Coronary artery (tissue), 2 donors: ENCODE measurements around the gene KIF1B.

Experiments used
- DNase-seq: peaks from one replicate; pipeline ENCODE4 v3.0.0-alpha.2; 2017; ENCODE audit warnings: low spot score
- H3K27ac ChIP-seq, 2 donors: fragments of 200-600 bp; sonication (generic); one replicate each; pipeline ENCODE4 v1.5.1; 2016 to 2019
- H3K4me3 ChIP-seq: fragments of 200-600 bp; sonication (generic); 2 replicates; pipeline ENCODE4 v1.5.1; 2016; ENCODE audit warnings: mild to moderate bottlenecking, moderate library complexity
- TF ChIP-seq, protein P1 (sequence below): fragments of 200-600 bp; sonication (generic); IDR thresholded peaks from one replicate; pipeline ENCODE4 v1.5.1; 2019; ENCODE audit warnings: antibody characterized with exemption

KIF1B gene

DNA sequence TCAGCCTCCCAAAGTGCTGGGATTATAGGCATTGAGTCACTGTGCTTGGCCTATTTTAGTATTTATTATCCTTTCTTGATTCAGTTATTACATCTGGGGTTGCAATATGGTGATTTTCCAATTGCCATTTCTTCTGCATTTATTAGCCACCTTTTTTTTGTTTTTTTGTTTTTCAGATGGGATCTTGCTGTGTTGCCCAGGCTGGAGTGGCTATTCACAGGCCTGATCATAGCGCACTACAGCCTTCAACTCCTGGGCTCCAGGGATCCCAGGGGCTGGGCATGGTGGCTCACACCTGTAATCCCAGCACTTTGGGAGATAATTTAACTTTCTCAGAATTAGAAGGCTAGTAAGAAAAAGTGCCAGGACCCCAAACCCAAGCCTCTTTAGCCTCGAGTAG, 106.4 kb downstream of the KIF1B start:
- DNase-seq, result no peak
- Histone ChIP-seq H3K27ac (no peak overlapping the region), H3K4me3 (no peak overlapping the region)
- TF ChIP-seq, protein P1, sequence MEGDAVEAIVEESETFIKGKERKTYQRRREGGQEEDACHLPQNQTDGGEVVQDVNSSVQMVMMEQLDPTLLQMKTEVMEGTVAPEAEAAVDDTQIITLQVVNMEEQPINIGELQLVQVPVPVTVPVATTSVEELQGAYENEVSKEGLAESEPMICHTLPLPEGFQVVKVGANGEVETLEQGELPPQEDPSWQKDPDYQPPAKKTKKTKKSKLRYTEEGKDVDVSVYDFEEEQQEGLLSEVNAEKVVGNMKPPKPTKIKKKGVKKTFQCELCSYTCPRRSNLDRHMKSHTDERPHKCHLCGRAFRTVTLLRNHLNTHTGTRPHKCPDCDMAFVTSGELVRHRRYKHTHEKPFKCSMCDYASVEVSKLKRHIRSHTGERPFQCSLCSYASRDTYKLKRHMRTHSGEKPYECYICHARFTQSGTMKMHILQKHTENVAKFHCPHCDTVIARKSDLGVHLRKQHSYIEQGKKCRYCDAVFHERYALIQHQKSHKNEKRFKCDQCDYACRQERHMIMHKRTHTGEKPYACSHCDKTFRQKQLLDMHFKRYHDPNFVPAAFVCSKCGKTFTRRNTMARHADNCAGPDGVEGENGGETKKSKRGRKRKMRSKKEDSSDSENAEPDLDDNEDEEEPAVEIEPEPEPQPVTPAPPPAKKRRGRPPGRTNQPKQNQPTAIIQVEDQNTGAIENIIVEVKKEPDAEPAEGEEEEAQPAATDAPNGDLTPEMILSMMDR, result no peak

DNA sequence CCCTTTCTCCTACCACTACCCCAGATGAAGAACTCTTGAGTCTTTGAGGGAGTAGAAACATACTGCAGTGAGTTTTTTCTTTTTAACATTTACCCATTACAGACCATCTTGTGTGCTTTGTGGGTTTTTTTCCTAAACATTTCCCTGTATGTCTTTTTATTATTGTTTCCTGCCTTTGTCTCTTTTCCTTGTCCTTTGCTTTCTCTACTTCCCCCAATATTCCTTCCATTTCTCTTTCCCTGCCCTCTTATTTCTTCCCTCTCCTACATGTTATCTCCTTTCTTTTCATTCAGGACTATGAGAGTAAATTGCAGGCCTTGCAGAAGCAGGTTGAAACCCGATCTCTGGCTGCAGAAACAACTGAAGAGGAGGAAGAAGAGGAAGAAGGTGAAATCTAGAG, 109.4 kb downstream of the KIF1B start:
- Histone ChIP-seq H3K4me3 (no peak overlapping the region), H3K27ac (no peak overlapping the region)
- no peak for DNase-seq
- TF ChIP-seq, protein P1, result no peak

DNA sequence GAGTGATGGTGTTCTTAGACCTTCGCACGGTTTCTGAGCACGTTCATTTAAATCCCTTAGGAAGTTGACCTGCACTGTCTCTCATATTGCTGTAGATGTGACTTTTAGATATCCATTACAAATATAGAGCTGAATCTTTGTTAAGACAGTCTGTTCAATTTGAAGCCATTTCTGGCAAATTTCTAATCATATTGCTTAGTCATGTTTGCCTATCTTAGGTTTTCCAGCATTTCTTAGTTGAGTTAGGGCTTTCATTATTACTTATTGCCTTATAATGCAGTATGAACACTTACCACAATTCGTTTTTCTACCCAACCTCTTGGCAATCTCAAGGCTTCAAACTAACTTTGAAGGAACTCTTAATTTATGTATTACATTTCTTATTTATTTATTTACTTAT, 110.0 kb downstream of the KIF1B start:
- TF ChIP-seq, protein P1, result no peak
- no peak for DNase-seq
- H3K4me3 ChIP-seq, result no peak overlapping the region
- no peak overlapping the region for H3K27ac ChIP-seq

DNA sequence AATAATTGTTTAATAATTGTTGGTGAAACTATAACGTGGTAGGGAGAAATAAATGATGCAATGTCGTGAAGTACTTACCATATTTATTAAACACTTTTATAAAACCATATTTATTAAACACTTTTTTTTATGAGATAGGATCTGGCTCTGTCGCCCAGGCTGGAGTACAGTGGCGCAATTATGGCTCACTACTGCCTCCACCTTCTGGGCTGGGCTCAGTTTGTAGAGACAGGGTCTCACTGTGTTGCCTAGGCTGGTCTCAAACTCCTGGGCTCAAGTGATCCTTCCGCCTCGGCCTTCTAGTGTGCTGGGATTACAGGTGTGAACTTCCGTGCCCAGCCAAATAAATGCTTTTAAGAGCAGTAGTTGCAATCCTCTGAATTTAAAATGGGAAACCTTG, 112.5 kb downstream of the KIF1B start:
- DNase-seq, result no peak
- TF ChIP-seq, protein P1, result no peak
- Histone ChIP-seq H3K4me3 (no peak overlapping the region), H3K27ac (no peak overlapping the region)

DNA sequence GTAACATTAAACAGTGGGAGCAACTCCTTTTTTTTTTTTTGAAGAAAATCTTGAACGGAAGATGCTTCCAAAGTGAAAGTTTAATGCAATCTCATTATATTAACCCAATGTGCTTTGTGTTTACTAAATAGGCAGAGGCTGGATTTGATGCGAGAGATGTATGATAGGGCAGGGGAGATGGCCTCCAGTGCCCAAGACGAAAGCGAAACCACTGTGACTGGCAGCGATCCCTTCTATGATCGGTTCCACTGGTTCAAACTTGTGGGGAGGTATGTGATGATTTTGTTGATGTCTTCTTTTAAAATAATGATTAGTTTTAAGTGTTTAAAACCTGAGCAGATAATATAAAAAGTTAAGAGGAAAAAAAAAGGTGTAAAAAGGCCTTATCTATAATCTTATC, 114.3 kb downstream of the KIF1B start:
- H3K27ac ChIP-seq, result no peak overlapping the region
- no peak overlapping the region for H3K4me3 ChIP-seq
- TF ChIP-seq, protein P1, result no peak
- DNase-seq, result no peak

DNA sequence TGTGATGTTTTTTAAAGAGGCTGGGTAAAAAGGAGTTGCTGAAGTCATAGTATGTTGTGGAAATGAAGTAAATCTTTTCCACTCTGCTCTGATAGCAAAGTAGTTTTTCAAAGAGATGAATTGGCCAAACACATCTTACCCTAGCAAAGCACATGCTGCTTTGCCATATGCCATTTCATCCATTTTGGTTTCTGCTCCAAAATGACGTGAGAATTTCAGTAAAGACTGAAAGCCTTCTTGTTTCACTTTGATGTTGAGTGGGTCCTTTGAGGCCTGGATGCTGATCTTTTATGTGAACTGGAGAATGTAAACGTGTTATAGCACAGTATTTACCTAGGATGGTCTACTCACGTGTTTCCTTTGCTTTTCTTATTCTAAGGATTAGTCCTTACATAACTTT, 115.2 kb downstream of the KIF1B start:
- Histone ChIP-seq H3K4me3 (no peak overlapping the region), H3K27ac (no peak overlapping the region)
- TF ChIP-seq, protein P1, result no peak
- no peak for DNase-seq

DNA sequence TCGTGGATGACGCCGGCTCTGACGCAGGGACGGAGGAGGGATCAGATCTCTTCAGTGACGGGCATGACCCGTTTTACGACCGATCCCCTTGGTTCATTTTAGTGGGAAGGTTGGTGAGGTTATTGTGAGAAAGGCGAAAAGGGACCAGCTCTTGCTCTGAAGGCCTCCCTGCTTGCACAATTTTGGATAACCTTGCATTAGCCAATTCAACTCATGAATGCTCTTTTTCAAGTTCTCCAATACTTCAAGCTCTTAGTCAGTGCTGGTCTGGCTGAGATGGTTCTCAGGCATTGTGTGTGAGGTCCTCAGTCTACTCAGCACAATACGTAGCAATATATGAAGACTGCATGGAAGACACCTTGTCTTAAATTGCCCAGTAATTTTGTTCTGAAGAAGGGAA, 115.9 kb downstream of the KIF1B start:
- TF ChIP-seq, protein P1, result no peak
- no peak overlapping the region for H3K27ac ChIP-seq
- H3K4me3 ChIP-seq, result no peak overlapping the region
- no peak for DNase-seq
